ENCODE measurements around the gene PCSK4.
"Not testable (repeated sequence)": the region's sequence is repeated elsewhere in the genome, so short reads cannot be mapped to it uniquely, and the experiment has no call there.

Gene PCSK4

GRCh38 chr19:1452802-1453524 is 37.2 kb downstream of the PCSK4 start:
- no peak for DNase-seq

- DNase-seq: no peak
Observed at GRCh38 chr19:1451916-1452801, 38.0 kb downstream of the PCSK4 start.

- DNase-seq: no peak
Observed at GRCh38 chr19:1450735-1451731, 39.1 kb downstream of the PCSK4 start.

GRCh38 chr19:1449467-1450442 is 40.4 kb downstream of the PCSK4 start, which contains the start of gene APC2:
Gene APC2 (plus strand): TSS chr19:1450121. CDS start chr19:1453002, 2,881 bp downstream.
- peak; percentile 78 to 89 for DNase-seq

GRCh38 chr19:1447944-1448343 is 42.2 kb downstream of the PCSK4 start:
- DNase-seq: no peak

GRCh38 chr19:1447504-1447903 is 42.6 kb downstream of the PCSK4 start:
- no peak for DNase-seq

GRCh38 chr19:1446713-1447481 is 43.3 kb downstream of the PCSK4 start:
- DNase-seq: peak in 1 of 2 experiments; percentile 40

- peak in 1 of 2 experiments; percentile 59 for DNase-seq
Observed at GRCh38 chr19:1445932-1446712, 44.0 kb downstream of the PCSK4 start.

- peak in 1 of 2 experiments; percentile 59 for DNase-seq
Observed at GRCh38 chr19:1445185-1445931, 44.8 kb downstream of the PCSK4 start.

- no peak for DNase-seq
Observed at GRCh38 chr19:1441677-1442438, 48.3 kb downstream of the PCSK4 start.

GRCh38 chr19:1441022-1441426 is 49.1 kb downstream of the PCSK4 start:
- DNase-seq: no peak

- DNase-seq: no peak
Observed at GRCh38 chr19:1440418-1440801, 49.7 kb downstream of the PCSK4 start.

- not testable (repeated sequence) for DNase-seq
Observed at GRCh38 chr19:1439525-1440417, 50.4 kb downstream of the PCSK4 start.

GRCh38 chr19:1438933-1439354 is 51.2 kb downstream of the PCSK4 start:
- no peak for DNase-seq

- DNase-seq: peak; percentile 89 to 94
Observed at GRCh38 chr19:1438035-1438932, 51.9 kb downstream of the PCSK4 start, which contains the start of gene RPS15. Gene RPS15 (plus strand): TSS chr19:1438396. CDS start chr19:1438426, 30 bp downstream.

GRCh38 chr19:1437609-1438008 is 52.5 kb downstream of the PCSK4 start:
- no peak for DNase-seq

Measured in NCI-H524 (cell line).